Stimulated activated CD4-positive, alpha-beta T cell treated with anti-CD3 and anti-CD28 coated beads, Interleukin-2, amount 100 ng/mL, for 24 hours (primary cell): ENCODE measurements around the gene ZC3HAV1L.
"Not testable (repeated sequence)": the region's sequence is repeated elsewhere in the genome, so short reads cannot be mapped to it uniquely, and the experiment has no call there.

Experiments used
- DNase-seq, 2 donors: peaks; one replicate each; pipeline ENCODE4 v3.0.0-alpha.2; 2020

ZC3HAV1L gene

DNA sequence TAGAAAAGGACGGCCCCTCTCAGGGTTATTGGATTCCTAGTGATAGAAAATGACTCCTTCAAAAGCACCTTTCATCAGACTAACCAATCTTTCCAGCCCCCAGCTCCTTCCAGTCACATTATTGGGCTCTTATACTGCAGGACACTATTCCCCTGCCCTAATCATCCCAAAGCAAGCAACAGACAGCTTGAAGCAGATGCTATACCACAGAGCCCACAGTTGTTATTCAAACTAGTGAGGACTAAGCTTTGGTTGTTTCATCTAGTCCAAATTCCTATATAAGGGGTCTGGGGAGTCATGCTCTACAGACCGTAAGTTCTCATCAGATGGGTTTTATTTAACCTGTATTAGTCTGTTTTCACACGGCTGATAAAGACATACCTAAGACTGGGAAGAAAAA lies 24.5 kb downstream of the ZC3HAV1L start:
- no peak for DNase-seq

DNA sequence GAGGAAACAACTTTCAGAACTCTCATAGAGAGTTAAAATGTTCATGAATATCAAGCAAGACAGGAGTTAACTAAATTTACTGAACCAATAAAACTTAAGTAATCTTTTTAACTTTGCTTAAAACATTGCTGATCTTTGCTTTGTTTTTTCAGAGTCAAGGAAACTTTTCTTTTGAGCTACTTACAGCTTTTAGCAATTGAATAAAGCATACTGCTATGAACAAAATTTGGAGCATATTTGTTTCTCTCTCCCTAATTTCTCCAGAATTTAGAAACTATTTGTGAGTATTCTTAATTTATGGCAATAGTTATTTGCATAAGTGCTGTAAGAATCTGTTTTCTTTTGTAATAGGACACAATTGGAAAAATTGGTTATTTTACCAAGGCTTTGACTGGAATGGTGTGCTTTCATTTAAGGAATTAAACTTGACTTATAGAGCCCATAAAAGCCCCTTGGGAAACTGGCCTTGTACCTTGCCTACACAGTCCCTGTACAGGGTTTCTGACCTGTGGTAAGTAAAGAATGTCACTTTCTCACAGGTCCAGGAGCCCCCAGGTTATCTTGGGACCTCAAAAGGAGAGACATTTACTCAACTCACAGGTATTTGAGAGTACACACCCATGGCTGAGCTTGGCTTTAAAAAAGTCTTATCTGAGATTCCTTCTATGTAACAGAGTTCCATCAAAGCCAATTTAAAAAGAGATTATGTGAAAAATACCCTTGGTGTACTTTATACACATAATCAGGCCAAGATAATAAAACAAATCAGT lies 31.3 kb downstream of the ZC3HAV1L start:
- DNase-seq: no peak

DNA sequence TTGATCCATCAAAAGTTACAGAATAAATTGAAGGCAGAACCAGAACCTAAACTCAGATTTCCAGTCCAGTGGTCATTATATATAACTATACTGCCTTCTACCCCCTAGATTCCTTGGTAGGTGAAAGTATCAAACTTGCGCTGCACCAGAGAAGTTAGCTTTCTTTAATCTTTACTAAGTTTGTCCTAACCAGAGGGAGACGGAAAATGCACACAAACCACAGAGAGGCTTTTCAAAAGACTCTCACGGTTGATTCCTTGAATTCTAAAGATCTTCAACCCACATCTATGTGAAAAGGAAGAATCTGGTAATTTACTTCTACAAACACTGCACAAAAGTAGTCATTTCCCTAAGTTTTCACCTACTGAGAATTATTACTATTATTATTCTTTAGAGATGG lies 36.4 kb downstream of the ZC3HAV1L start:
- no peak for DNase-seq

DNA sequence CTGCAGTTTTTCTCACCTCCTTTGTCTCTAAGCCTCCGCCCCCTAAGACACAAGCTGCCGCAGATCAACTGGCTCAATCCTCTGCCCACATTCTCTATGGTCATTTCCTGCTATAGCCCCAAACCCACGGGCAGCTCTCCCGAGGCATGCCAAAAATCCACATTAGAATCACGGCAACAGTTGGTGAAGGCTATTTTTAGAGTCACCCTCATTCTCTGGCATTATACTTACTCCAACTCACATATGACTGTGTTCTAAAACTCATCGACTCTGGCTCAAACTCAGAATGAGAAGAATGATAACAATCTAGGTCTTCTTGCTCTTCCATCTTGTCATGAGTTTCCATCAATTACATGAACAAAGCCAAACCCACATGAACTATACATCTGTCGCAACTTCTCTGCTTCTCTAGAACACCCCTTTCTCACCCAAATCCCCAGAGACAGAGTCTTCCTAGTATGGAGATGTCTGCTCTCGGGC lies 43.8 kb downstream of the ZC3HAV1L start:
- DNase-seq: no peak

DNA sequence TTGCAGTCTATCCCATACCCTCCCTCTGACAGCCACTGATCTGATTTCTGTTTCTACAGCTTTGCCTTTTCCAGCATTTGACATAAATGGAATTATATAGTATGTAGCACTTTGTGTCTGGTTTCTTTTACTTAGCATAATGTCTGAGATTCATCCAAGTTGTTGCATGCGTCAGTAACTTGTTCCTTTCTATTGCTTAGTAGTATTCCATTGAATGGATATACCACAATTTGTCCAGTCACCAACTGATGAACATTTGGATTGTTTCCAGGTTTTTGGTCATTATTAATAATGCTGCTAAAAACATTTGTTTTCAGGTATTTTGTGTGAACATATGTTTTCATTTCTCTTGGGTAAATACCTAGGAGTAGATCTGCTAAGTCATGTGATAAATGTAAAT lies 48.2 kb downstream of the ZC3HAV1L start:
- DNase-seq: no peak

DNA sequence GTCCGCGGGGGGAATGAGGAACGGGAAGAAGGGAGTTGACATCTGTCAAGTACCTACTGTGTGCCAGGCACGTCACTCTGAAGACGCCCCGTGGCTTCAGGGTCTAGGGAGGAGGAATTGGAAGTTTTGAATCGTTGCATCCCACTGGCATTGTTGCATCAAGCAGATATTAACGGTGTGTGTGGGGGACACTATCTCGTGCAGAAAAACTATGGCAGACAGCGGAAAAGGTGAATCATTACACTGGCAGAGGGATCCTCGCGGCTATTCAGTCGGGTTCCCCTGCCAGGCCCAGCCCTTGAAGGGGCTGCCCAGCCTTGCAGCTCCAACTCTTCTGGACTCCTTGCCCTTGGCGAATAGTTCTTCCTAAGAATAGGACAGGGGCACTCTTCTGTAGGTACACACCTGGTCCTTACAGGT lies 53.6 kb downstream of the ZC3HAV1L start:
- DNase-seq: no peak

DNA sequence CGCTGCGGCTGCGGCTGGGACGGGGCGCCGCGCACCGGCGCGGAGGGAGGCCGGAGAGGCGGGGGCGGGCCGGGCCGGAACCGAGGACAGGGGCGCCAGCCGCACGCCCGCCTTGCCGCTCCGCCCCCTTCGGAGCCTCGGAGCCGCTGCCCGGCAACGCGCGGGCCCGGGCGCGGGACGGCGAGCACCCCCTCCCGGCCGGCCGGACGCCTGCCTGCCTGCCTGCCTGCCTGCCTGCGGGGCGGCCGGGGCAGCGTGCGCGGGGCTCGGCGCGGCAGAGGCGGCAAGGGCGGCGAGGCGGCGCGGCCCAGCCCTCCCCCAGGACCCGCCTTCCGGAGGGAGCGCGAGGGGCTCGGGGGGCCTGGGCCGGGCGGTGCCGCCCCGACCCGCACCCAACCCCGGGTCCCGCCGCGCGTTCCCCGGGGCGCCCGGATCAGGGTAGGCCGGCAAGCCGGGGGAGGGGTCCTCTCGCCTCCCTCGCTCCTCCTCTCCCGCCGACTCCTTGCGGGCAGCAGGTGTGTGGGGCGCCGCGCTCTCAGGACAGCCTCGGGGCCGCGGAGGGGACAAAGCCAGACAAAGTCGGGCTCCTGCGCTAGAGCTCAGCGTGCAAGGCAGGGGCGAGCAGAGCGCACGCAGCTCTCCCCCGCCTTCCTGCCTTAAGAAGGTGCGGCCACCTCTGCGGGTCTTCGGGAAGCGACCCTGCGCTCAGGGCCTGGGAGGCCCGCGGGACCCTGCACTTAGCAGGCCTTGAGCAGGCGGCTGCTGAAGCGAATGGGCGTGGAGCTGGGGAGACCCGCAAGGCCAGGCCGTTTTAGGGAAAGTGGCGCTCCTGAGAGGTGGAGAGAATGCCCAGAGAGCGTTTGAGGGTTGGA lies 54.3 kb downstream of the ZC3HAV1L start, which contains the start of gene KIAA1549:
KIAA1549 (minus strand) TSS at position 58 of the 872 bp plus-strand sequence. CDS start 120 bp downstream, outside the sequence.
- peak; percentile 43 to 72 for DNase-seq

DNA sequence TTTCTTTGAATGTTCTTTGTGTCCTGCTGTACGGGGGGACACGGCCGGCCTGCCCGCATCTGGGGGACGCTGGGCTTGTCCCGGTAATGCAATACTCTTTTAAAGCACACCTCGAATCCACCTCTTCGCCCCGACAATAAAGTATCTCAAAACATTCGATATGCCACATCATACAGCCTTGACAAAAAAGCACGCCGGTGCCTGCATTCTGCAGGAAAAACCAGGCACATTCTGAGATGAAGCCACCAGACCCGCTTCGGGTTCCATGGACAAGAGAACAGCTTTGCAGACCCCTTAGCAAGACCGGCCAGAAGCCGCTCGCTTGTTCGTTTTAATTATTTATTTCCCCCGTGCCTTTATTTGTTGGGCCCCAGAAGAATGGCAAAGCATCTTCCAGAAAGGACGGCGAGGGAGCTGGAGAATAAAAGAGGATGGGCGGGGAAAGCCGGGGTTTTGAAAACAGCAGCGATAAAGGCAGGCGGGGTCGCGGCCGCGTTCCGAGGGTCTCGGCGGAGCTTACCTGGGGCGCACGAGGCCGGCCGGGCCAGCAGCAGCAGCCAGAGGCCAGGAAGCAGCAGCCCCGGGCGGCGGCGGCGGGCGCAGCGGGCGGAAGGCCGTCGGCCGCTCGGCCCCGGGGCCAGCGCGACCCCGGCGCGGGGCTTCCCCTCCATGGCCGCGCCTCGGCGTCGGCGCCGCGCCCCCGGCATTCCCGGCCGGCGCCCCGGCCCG lies 55.1 kb downstream of the ZC3HAV1L start:
- DNase-seq: peak; percentile 21 to 33

DNA sequence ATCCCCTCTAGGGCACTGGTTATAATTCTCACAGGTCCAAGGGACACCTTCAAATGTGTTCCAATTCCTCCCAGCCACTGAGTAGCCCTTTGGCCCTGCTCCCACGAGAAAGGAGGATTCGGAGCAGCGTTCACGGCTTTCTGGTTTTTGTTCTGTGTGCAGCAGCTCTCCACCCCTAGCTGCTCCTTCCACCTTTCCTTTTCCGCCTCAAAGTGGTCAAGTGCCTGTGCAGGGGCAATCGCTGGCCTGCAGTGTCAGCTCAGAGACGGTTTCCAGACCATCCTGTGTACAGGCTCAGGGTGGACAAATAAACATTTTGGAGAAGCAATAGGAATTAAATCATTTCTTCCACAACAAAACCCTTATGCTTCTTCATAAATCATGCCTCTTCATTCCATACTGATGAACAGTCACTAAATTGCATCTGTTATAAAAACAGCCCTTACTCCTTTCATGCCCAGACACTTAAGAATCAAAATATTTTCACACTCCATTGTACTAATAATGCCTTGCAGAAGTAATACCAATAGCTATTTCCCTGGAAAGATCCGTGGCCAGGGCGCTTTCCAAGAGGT lies 55.8 kb downstream of the ZC3HAV1L start:
- no peak for DNase-seq

DNA sequence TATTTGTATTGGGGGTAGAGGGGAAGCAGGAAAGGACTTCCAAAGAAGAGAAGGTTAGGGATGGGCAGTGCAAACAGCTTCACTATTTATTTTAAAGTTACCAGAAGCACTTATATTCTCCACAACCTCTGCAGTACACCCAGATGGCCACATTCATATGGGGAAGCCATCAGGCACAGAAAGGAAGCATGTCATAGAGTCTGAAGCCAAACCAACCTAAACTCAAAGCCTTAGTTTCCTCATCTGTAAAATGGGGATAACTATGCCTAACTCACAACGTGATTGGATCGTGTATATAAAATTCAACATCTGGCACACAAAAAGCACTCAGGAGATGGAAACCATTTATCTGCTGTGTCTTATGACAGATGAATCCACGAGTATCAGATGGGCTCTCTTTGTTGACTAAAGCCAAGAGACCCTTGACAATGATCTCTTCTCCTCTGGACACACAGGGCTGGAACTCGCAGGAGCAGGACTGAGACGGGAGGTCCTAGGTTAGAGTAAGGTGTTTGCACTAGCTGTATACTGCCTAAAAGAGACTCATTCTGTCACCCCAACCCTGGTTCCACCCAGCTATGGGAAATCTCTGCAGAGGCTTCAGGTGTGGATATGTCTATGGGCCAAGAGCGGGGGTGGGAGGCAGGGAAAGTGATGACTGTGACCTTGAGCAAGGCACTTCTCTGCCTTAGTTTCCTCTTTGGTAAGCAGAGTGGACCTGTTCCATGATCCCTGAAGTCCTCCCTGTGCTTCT lies 56.4 kb downstream of the ZC3HAV1L start:
- no peak for DNase-seq

DNA sequence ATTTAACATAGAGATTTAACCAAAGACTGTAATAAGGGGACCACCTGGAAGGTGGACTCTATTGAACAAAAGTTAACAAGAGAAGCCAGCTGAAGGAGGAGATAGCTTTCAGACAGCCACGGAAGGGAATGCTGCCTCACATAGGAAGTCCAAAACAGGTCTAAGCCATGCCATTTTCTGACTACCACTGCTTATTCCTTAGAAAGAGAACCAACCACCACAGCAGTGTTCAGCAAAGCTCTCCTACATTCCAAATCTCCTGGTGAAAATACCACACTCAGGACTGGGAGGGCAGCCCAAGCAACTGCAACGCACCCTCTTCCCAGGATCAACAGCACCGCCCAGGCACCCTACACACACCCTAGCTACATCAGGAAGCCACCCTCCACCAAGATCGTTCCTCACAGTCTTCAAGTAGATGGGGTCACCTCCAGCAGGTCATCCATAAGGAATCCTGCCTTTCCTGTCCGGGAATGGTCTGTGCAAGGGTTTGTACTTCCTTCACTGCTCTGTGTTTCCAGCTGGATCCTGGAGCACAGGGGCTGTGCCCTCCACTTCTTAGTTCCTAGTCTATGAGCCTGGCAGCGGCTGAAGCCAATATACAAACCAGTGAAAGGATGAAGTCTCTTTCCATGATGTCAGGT lies 57.2 kb downstream of the ZC3HAV1L start:
- DNase-seq: no peak

DNA sequence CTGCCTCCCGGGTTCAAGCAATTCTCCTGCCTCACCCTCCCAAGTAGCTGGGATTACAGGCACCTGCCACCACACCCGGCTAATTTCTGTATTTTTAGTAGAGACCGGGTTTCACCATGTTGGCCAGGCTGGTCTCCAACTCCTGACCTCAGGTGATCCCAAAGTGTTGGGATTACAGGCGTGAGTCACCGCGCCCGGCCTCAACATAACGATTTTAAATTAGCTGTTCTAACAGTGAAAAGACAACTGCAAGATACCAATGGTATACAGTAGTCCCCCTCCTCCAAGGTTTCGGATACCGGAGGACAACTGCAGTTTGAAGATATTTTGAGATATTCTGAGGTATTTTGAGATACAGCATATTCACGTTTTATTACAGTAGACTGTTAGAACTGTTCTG lies 59.7 kb downstream of the ZC3HAV1L start:
- DNase-seq: not testable (repeated sequence)
